K562 (cell line): Measurements from ENCODE around the gene GAPT. TPM values are rescaled to one million over a fixed set of nuclear protein-coding genes. Genes with fewer than 3 reads are reported as not detected.

Experiments
- ATAC-seq: fragments of 200-7000 bp; cut with Tn5 transposase; 3 replicates; pipeline ENCODE4 v1.9.1; 2020; ENCODE audit warnings: moderate library complexity
- BruUV-seq: library from RNA; stranded (reverse); fragments of 400-500 nt; replicated peaks from 2 replicates; lab custom pipeline; 2021; lab: Mats Ljungman, UMichigan
- CTCF ChIA-PET: fragments of 300-600 bp; formaldehyde crosslinking; extraction: SDS; loops from one replicate; lab custom pipeline; 2021; ENCODE audit warnings: low intra/inter-chr PET ratio; lab: Yijun Ruan, JAX
- POLR2A ChIA-PET: fragments of 300-600, 350-650 bp; sonication (Branson Sonifier 250); formaldehyde crosslinking; extraction: SDS; loops from one replicate; lab custom pipeline; 2021; ENCODE audit warnings: antibody characterized with exemption, inconsistent platforms; lab: Yijun Ruan, JAX
- DNase-seq, 4 experiments: peaks; one replicate each; pipeline versions ENCODE4 v3.0.0 to v3.0.0-alpha.2; 2011 to 2018; ENCODE audit warnings: low spot score in 3 of 4, mixed read lengths in 3 of 4; ENCODE audit errors: extremely low read depth in 1 of 4
- FAIRE-seq: peaks from 2 replicates; lab custom pipeline; 2011; peaks lifted over from hg19 to GRCh38; lab: Jason Lieb, UNC
- H2AFZ ChIP-seq: 2 replicates; pipeline ENCODE4 v1.6.0; 2011; ENCODE audit warnings: low read depth, low read length, control low read depth, inconsistent platforms
- H3K27ac ChIP-seq: fragments of 200-600 bp; 3 replicates; pipeline ENCODE4 v1.8.0; 2011; ENCODE audit warnings: low read depth, mild to moderate bottlenecking, control low read depth, inconsistent platforms, low read length, moderate library complexity, mixed read lengths; ENCODE audit errors: extremely low read depth
- H3K27me3 ChIP-seq, 2 experiments: fragments of 300-600 bp in 1 of 2; 2 replicates in 1 of 2; 3 replicates in 1 of 2; pipeline versions ENCODE4 v1.6.0 to v1.8.0; 2011; ENCODE audit warnings: inconsistent platforms in 2 of 2, low read length in 2 of 2, mild to moderate bottlenecking in 1 of 2, mixed read lengths in 1 of 2, moderate library complexity in 1 of 2; ENCODE audit not compliant: control insufficient read depth in 2 of 2, insufficient read depth in 2 of 2
- H3K36me3 ChIP-seq: fragments of 300-600 bp; 3 replicates; pipeline ENCODE4 v1.8.0; 2011; ENCODE audit warnings: mild to moderate bottlenecking, low read length, inconsistent platforms; ENCODE audit not compliant: control insufficient read depth, insufficient read depth
- H3K4me1 ChIP-seq, 2 experiments: fragments of 200-600 bp in 1 of 2; replicated peaks in 1 of 2; 2 replicates in 1 of 2; 3 replicates in 1 of 2; pipeline versions ENCODE4 v1.5.1 to v1.8.0; 2011; ENCODE audit warnings: inconsistent platforms in 2 of 2, low read length in 2 of 2, mild to moderate bottlenecking in 1 of 2, mixed read lengths in 1 of 2, moderate library complexity in 1 of 2; ENCODE audit not compliant: control insufficient read depth in 2 of 2, insufficient read depth in 2 of 2
- H3K4me2 ChIP-seq: 2 replicates; pipeline ENCODE4 v1.6.1; 2011; ENCODE audit warnings: low read length, control low read depth, inconsistent platforms, mixed read lengths; ENCODE audit not compliant: insufficient read depth
- H3K4me3 ChIP-seq: fragments of 200-600 bp; sonication (generic), shearing (Covaris generic); 2 replicates; pipeline ENCODE4 v1.5.1; 2016; ENCODE audit warnings: control low read depth, inconsistent platforms
- H3K79me2 ChIP-seq: fragments of 200-600 bp; 3 replicates; pipeline ENCODE4 v1.8.0; 2011; ENCODE audit warnings: low read length, inconsistent platforms; ENCODE audit not compliant: control insufficient read depth, insufficient read depth
- H3K9ac ChIP-seq, 2 experiments: 2 replicates each; pipeline versions ENCODE4 v1.6.0 to v1.6.1; 2011; ENCODE audit warnings: low read depth in 2 of 2, low read length in 2 of 2, control low read depth in 1 of 2, inconsistent platforms in 1 of 2, mild to moderate bottlenecking in 1 of 2, mixed read lengths in 1 of 2; ENCODE audit not compliant: insufficient read depth in 1 of 2
- H3K9me1 ChIP-seq: one replicate; pipeline ENCODE4 v1.6.0; 2011; ENCODE audit warnings: inconsistent platforms, mild to moderate bottlenecking, low read length, moderate library complexity; ENCODE audit not compliant: control insufficient read depth, insufficient read depth
- H3K9me3 ChIP-seq: replicated peaks from 2 replicates; pipeline ENCODE4 v1.5.1; 2011; ENCODE audit warnings: low read depth, low read length, inconsistent platforms; ENCODE audit not compliant: control insufficient read depth, insufficient read depth
- H4K20me1 ChIP-seq: replicated peaks from 2 replicates; pipeline ENCODE4 v1.6.1; 2011; ENCODE audit warnings: low read length, inconsistent platforms, mixed read lengths; ENCODE audit not compliant: control insufficient read depth, insufficient read depth
- ARHGAP35 ChIP-seq: fragments of 450-650 bp; IDR thresholded peaks from 2 replicates; pipeline ENCODE4 v1.6.1; 2018; ENCODE audit not compliant: partially characterized antibody
- ARNT ChIP-seq, 2 experiments: fragments of 450-650 bp; IDR thresholded peaks; 2 replicates each; pipeline ENCODE4 v1.6.1; 2016; ENCODE audit warnings: mild to moderate bottlenecking in 1 of 2
- BRCA1 ChIP-seq, 2 experiments: fragments of 450-650 bp in 1 of 2; sonication (generic) in 1 of 2; formaldehyde crosslinking in 1 of 2; IDR thresholded peaks; 2 replicates each; pipeline versions ENCODE4 v1.5.0 to v1.6.1; 2017 to 2020; ENCODE audit warnings: mild to moderate bottlenecking in 1 of 2, missing genetic modification reagents in 1 of 2
- ERF ChIP-seq: fragments of 450-650 bp; formaldehyde crosslinking; IDR thresholded peaks from 2 replicates; pipeline ENCODE4 v1.4.0; 2020; ENCODE audit warnings: mild to moderate bottlenecking, mixed read lengths
- FOXJ3 ChIP-seq: sonication (generic); formaldehyde crosslinking; IDR thresholded peaks from 2 replicates; pipeline ENCODE4 v1.4.0; 2020; ENCODE audit warnings: mild to moderate bottlenecking, missing genetic modification reagents
- HDAC6 ChIP-seq: IDR thresholded peaks from 2 replicates; pipeline ENCODE4 v1.6.1; 2012; ENCODE audit warnings: low read depth, mild to moderate bottlenecking, control low read depth, inconsistent platforms, low read length, moderate library complexity
- LCOR ChIP-seq: sonication (generic); formaldehyde crosslinking; IDR thresholded peaks from 2 replicates; pipeline ENCODE4 v1.8.0; 2022; ENCODE audit warnings: mild to moderate bottlenecking, missing genetic modification reagents
- NFYB ChIP-seq: IDR thresholded peaks from 2 replicates; pipeline ENCODE4 v1.6.1; 2011; ENCODE audit warnings: mild to moderate bottlenecking, moderate library complexity; ENCODE audit not compliant: insufficient read length; ENCODE audit errors: extremely low read depth
- PHTF2 ChIP-seq: fragments of 250-450 bp; sonication (Bioruptor Pico); IDR thresholded peaks from 2 replicates; pipeline ENCODE4 v1.5.0; 2021; ENCODE audit warnings: mild to moderate bottlenecking
- SFPQ ChIP-seq: fragments of 200-400 bp; formaldehyde crosslinking; IDR thresholded peaks from 2 replicates; pipeline ENCODE4 v1.6.1; 2017; ENCODE audit warnings: mild to moderate bottlenecking, low read depth, low read length, moderate library complexity
- SRSF1 ChIP-seq: fragments of 200-400 bp; formaldehyde crosslinking; IDR thresholded peaks from 2 replicates; pipeline ENCODE4 v1.6.1; 2017; ENCODE audit warnings: mild to moderate bottlenecking, low read depth, low read length, moderate library complexity
- TAF1 ChIP-seq: IDR thresholded peaks from 2 replicates; pipeline ENCODE4 v1.6.1; 2011; ENCODE audit warnings: mild to moderate bottlenecking, low read length, moderate library complexity; ENCODE audit not compliant: insufficient read depth, control insufficient read depth, severe bottlenecking; ENCODE audit errors: extremely low read depth
- TAF9B ChIP-seq: fragments of 450-650 bp; IDR thresholded peaks from 2 replicates; pipeline ENCODE4 v1.6.1; 2018; ENCODE audit warnings: mild to moderate bottlenecking; ENCODE audit not compliant: partially characterized antibody
- TFAP4 ChIP-seq: sonication (generic); formaldehyde crosslinking; IDR thresholded peaks from 2 replicates; pipeline ENCODE4 v1.8.0; 2022; ENCODE audit warnings: missing genetic modification reagents, mild to moderate bottlenecking, moderate library complexity, borderline replicate concordance
- XRCC3 ChIP-seq: fragments of 450-650 bp; IDR thresholded peaks from 2 replicates; pipeline ENCODE4 v1.6.1; 2017; ENCODE audit warnings: mild to moderate bottlenecking, moderate library complexity
- ZNF3 ChIP-seq: fragments of 250-450 bp; sonication (Bioruptor Pico); IDR thresholded peaks from 2 replicates; pipeline ENCODE4 v1.5.0; 2021; ENCODE audit warnings: mild to moderate bottlenecking, moderate library complexity
- ZNF311 ChIP-seq: fragments of 250-450 bp; sonication (Bioruptor Pico); IDR thresholded peaks from 2 replicates; pipeline ENCODE4 v1.4.0; 2020; ENCODE audit warnings: mild to moderate bottlenecking, moderate library complexity
- WGBS: fragments of 100-300 bp; shearing (Covaris generic); methylation state at CpG from one replicate; pipeline ENCODE4 v1.1.6; 2016; ENCODE audit warnings: low coverage, mixed read lengths; ENCODE audit not compliant: insufficient coverage; ENCODE audit errors: missing lambda C conversion rate; 5-methylcytosine and 5-hydroxymethylcytosine counted together
- in situ Hi-C: fragments of 300-500 bp; cut with MboI; formaldehyde crosslinking; loops from 4 replicates; pipeline ENCODE4 v1.15.0; 2018; ENCODE audit warnings: inconsistent platforms, mixed read lengths
- intact Hi-C: fragments of 100-400 bp; cut with micrococcal nuclease; formaldehyde crosslinking; loops from 2 replicates; pipeline ENCODE4 v1.14.2; 2022
- polyA plus RNA-seq, 8 experiments: library from polyadenylated mRNA; depleted of rRNA in 4 of 8; stranded (reverse) in 5 of 8; unstranded in 3 of 8; fragments of >200 nt; fragmentation: Nextera tagmentation in 2 of 8; fragmentation: Illumina TruSeq in 1 of 8; extraction: Ambion mirVana in 2 of 8; extraction: Trizol in 1 of 8; gene quantifications; 2 replicates each; pipeline versions ENCODE4 v1.2.1 to v1.2.3, GENCODE V29; 2011 to 2014; ENCODE audit warnings: inconsistent platforms in 1 of 8, missing spikeins in 1 of 8
- total RNA-seq, 7 experiments: library from RNA; depleted of rRNA in 6 of 7; stranded (reverse); fragments of >200 nt in 6 of 7; fragmentation: Illumina TruSeq in 2 of 7; extraction: Trizol in 2 of 7; gene quantifications; 2 replicates each; pipeline versions ENCODE4 v1.2.1 to v1.2.3, GENCODE V29; 2011 to 2021; ENCODE audit warnings: low replicate concordance in 1 of 7

Gene GAPT
- total and polyA plus RNA-seq, 9 of the 15 experiments (the other 6 are each of a cell fraction or from before 2014, with no cell fraction given): not detected

- ATAC-seq: no peak
- Histone ChIP-seq H3K79me2 (no peaks in the 10 kb centered on the region), H3K27ac (no peak overlapping the region), H3K9ac (no peak overlapping the region), H2AFZ (no peak overlapping the region), H3K9me1 (no peaks in the 10 kb centered on the region), H4K20me1 (no peaks in the 10 kb centered on the region), H3K4me1 (no peaks in the 10 kb centered on the region), H3K36me3 (no peaks in the 10 kb centered on the region), H3K4me3 (no peak overlapping the region), H3K9me3 (no peaks in the 10 kb centered on the region), H3K4me2 (no peak overlapping the region), H3K27me3 (no peaks in the 10 kb centered on the region)
- WGBS: 0% methylated on average over 2 of the region's 2 CpGs
- no peak for FAIRE-seq
- TF ChIP-seq NFYB (no peak), TAF9B (no peak), FOXJ3 (CRISPR knock-in tag) (no peak), ZNF3 (CRISPR knock-in tag) (no peak), ZNF311 (CRISPR knock-in tag) (no peak), ERF (CRISPR knock-in tag) (no peak), ARNT (IDR thresholded peaks at IDR 0.05) (no peak), BRCA1 (IDR thresholded peaks at IDR 0.05) (no peak), BRCA1 (CRISPR knock-in tag; IDR thresholded peaks at IDR 0.05) (no peak), ARHGAP35 (no peak), TAF1 (no peak), LCOR (CRISPR knock-in tag) (no peak), TFAP4 (CRISPR knock-in tag) (no peak), SRSF1 (no peak), PHTF2 (no peak), XRCC3 (no peak), SFPQ (no peak), HDAC6 (no peak)
- ChIA-PET POLR2A (no interaction called here), CTCF (no interaction called here)
- BruUV-seq: no TSS peak
- in situ Hi-C loops (no loop called here), intact Hi-C loops (no loop called here)
- DNase-seq: no peak
These were observed 52.5 kb downstream of the GAPT start for GRCh38 chr5:58543723-58544122.
